ENCODE data around the gene CCR6.

DNA sequence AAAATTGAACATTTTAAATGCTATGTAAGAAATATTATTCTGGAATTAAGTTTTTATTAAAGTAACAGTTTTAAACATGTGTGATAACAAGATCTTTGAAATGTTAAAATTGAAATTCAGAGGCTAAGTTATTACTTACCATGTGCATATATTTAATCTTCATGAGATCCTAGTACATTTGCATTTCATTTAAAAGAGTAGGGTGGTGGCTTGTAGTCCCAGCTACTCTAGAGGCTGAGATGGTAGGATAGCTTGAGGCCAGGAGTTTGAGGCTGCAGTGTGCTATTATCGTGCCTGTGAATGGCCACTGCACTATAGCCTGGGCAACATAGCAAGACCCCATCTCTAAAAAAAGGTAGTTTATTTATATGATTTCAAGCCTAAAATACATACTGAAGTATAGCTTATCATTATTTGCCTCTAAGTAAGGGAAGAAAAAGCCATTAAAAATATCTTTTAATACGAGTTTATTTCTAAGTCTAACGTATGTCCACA is 3.0 kb downstream of the CCR6 start:
- TF ChIP-seq, protein P1, sequence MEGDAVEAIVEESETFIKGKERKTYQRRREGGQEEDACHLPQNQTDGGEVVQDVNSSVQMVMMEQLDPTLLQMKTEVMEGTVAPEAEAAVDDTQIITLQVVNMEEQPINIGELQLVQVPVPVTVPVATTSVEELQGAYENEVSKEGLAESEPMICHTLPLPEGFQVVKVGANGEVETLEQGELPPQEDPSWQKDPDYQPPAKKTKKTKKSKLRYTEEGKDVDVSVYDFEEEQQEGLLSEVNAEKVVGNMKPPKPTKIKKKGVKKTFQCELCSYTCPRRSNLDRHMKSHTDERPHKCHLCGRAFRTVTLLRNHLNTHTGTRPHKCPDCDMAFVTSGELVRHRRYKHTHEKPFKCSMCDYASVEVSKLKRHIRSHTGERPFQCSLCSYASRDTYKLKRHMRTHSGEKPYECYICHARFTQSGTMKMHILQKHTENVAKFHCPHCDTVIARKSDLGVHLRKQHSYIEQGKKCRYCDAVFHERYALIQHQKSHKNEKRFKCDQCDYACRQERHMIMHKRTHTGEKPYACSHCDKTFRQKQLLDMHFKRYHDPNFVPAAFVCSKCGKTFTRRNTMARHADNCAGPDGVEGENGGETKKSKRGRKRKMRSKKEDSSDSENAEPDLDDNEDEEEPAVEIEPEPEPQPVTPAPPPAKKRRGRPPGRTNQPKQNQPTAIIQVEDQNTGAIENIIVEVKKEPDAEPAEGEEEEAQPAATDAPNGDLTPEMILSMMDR (conservative IDR thresholded peaks at IDR 0.05 in 1 of 2, IDR thresholded peaks at IDR 0.05 in 1 of 2; ENCODE audit: low read depth in 1 of 2, low read length in 2 of 2), result no peak
- TF ChIP-seq EZH2 (IDR thresholded peaks at IDR 0.05; ENCODE audit: low read length, missing control alignments), result no peak
